H1 (cell line): ENCODE measurements around the gene B3GALNT1. TPM values are rescaled to one million over a fixed set of nuclear protein-coding genes. Genes with fewer than 3 reads are reported as not detected.

Source experiments
- CTCF ChIA-PET: fragments of 300-600 bp; sonication (Branson Sonifier 250); formaldehyde crosslinking; loops from one replicate; lab custom pipeline; 2021; ENCODE audit not compliant: partially characterized antibody; lab: Charles Lee
- POLR2A ChIA-PET: fragments of 300-600 bp; sonication (Branson Sonifier 250); formaldehyde crosslinking; loops from one replicate; lab custom pipeline; 2021; ENCODE audit warnings: inconsistent platforms; ENCODE audit not compliant: partially characterized antibody; lab: Charles Lee
- DNase-seq, 2 experiments: peaks; one replicate each; pipeline versions ENCODE4 v3.0.0 to v3.0.0-alpha.2; 2010 to 2022; ENCODE audit warnings: low spot score in 2 of 2, low read depth in 1 of 2, mixed read lengths in 1 of 2
- FAIRE-seq: peaks from 2 replicates; lab custom pipeline; 2011; peaks lifted over from hg19 to GRCh38; lab: Jason Lieb, UNC
- H2AFZ ChIP-seq: 2 replicates; pipeline ENCODE4 v1.8.1; 2012; ENCODE audit warnings: low read length, inconsistent platforms
- H2AK5ac ChIP-seq: 2 replicates; pipeline ENCODE4 v1.6.1; 2013; ENCODE audit warnings: low read depth, low read length
- H2BK120ac ChIP-seq: replicated peaks from 2 replicates; pipeline ENCODE3; 2013; ENCODE audit warnings: low read depth, low read length, inconsistent platforms
- H2BK12ac ChIP-seq: 2 replicates; pipeline ENCODE4 v1.6.1; 2013; ENCODE audit warnings: low read depth, low read length
- H2BK15ac ChIP-seq: 2 replicates; pipeline ENCODE4 v1.6.1; 2013; ENCODE audit warnings: low read length
- H2BK20ac ChIP-seq: 2 replicates; pipeline ENCODE4 v1.6.1; 2013; ENCODE audit warnings: low read length
- H2BK5ac ChIP-seq: 2 replicates; pipeline ENCODE4 v1.6.1; 2013; ENCODE audit warnings: low read depth, low read length
- H3K14ac ChIP-seq: 2 replicates; pipeline ENCODE4 v1.6.1; 2013; ENCODE audit warnings: inconsistent platforms; ENCODE audit not compliant: insufficient read length
- H3K18ac ChIP-seq: 2 replicates; pipeline ENCODE4 v1.6.1; 2013; ENCODE audit warnings: low read length; ENCODE audit errors: extremely low read depth
- H3K23ac ChIP-seq: 2 replicates; pipeline ENCODE4 v1.6.1; 2013; ENCODE audit warnings: inconsistent platforms; ENCODE audit not compliant: insufficient read length
- H3K23me2 ChIP-seq: 2 replicates; pipeline ENCODE4 v1.6.1; 2013; ENCODE audit warnings: low read depth, low read length
- H3K27ac ChIP-seq: 2 replicates; pipeline ENCODE4 v1.6.1; 2011; ENCODE audit warnings: low read depth, low read length, inconsistent platforms
- H3K27me3 ChIP-seq, 4 experiments: replicated peaks in 1 of 4; 1 replicate in 1 of 4; 2 replicates in 3 of 4; pipeline versions ENCODE4 v1.6.1 to v1.8.1; 2011 to 2013; ENCODE audit warnings: low read length in 3 of 4, mild to moderate bottlenecking in 3 of 4, inconsistent platforms in 2 of 4, mixed read lengths in 2 of 4, moderate library complexity in 1 of 4; ENCODE audit not compliant: control insufficient read depth in 3 of 4, insufficient read depth in 3 of 4; ENCODE audit errors: extremely low read depth in 1 of 4
- H3K36me3 ChIP-seq, 4 experiments: 2 replicates each; pipeline versions ENCODE4 v1.6.1 to v1.8.1; 2011 to 2013; ENCODE audit warnings: mild to moderate bottlenecking in 4 of 4, low read length in 3 of 4, moderate library complexity in 2 of 4, control low read depth in 1 of 4, inconsistent platforms in 1 of 4; ENCODE audit not compliant: insufficient read depth in 4 of 4, control insufficient read depth in 2 of 4
- H3K4ac ChIP-seq: replicated peaks from 2 replicates; pipeline ENCODE3; 2013; ENCODE audit warnings: low read length, low read depth, mixed read lengths, inconsistent platforms; ENCODE audit not compliant: insufficient read length
- H3K4me1 ChIP-seq, 4 experiments: replicated peaks in 1 of 4; 1 replicate in 1 of 4; 2 replicates in 3 of 4; pipeline versions ENCODE4 v1.6.1 to v1.8.1; 2011 to 2013; ENCODE audit warnings: low read length in 3 of 4, inconsistent platforms in 2 of 4, mixed read lengths in 1 of 4; ENCODE audit not compliant: insufficient read depth in 4 of 4, control insufficient read depth in 3 of 4
- H3K4me2 ChIP-seq, 2 experiments: 2 replicates each; pipeline versions ENCODE4 v1.6.1 to v1.8.1; 2011 to 2013; ENCODE audit warnings: low read depth in 2 of 2, low read length in 2 of 2, control low read depth in 1 of 2, inconsistent platforms in 1 of 2, mild to moderate bottlenecking in 1 of 2; ENCODE audit not compliant: insufficient read depth in 1 of 2
- H3K4me3 ChIP-seq, 4 experiments: fragments of 200-600, 300-600 bp in 1 of 4; sonication (generic), shearing (Covaris generic), sonication (Bioruptor Twin) in 1 of 4; 2 replicates each; pipeline versions ENCODE4 v1.5.1 to v1.8.1; 2011 to 2016; ENCODE audit warnings: low read length in 4 of 4, low read depth in 3 of 4, control low read depth in 2 of 4, inconsistent platforms in 2 of 4, mild to moderate bottlenecking in 2 of 4, mixed read lengths in 1 of 4, moderate library complexity in 1 of 4; ENCODE audit not compliant: insufficient read depth in 2 of 4; ENCODE audit errors: extremely low read depth in 1 of 4
- H3K56ac ChIP-seq: replicated peaks from 2 replicates; pipeline ENCODE3; 2013; ENCODE audit warnings: low read depth, mild to moderate bottlenecking, mixed read lengths, low read length, inconsistent platforms; ENCODE audit not compliant: insufficient read length
- H3K79me1 ChIP-seq: 2 replicates; pipeline ENCODE4 v1.6.1; 2013; ENCODE audit warnings: low read depth, low read length, control low read depth
- H3K79me2 ChIP-seq, 2 experiments: 2 replicates each; pipeline versions ENCODE4 v1.6.1 to v1.8.1; 2012 to 2013; ENCODE audit warnings: low read length in 2 of 2, mild to moderate bottlenecking in 2 of 2, inconsistent platforms in 1 of 2; ENCODE audit not compliant: insufficient read depth in 2 of 2, control insufficient read depth in 1 of 2
- H3K9ac ChIP-seq, 4 experiments: replicated peaks in 1 of 4; 1 replicate in 1 of 4; 2 replicates in 3 of 4; pipeline versions ENCODE4 v1.6.1 to v1.8.1; 2011 to 2013; ENCODE audit warnings: low read depth in 3 of 4, low read length in 3 of 4, control low read depth in 2 of 4, mild to moderate bottlenecking in 2 of 4, moderate library complexity in 2 of 4, inconsistent platforms in 1 of 4; ENCODE audit errors: extremely low read depth in 1 of 4
- H3K9me3 ChIP-seq, 2 experiments: 2 replicates each; pipeline versions ENCODE4 v1.6.1 to v1.8.1; 2012 to 2013; ENCODE audit warnings: mild to moderate bottlenecking in 2 of 2, moderate library complexity in 2 of 2, control low read depth in 1 of 2, inconsistent platforms in 1 of 2, low read depth in 1 of 2, low read length in 1 of 2, mixed read lengths in 1 of 2; ENCODE audit not compliant: insufficient read depth in 2 of 2
- H4K20me1 ChIP-seq, 2 experiments: replicated peaks in 1 of 2; 2 replicates each; pipeline versions ENCODE3 to v1.8.1; 2011 to 2013; ENCODE audit warnings: inconsistent platforms in 2 of 2, low read length in 2 of 2, mild to moderate bottlenecking in 1 of 2; ENCODE audit not compliant: insufficient read depth in 2 of 2, control insufficient read depth in 1 of 2
- H4K5ac ChIP-seq: 2 replicates; pipeline ENCODE4 v1.6.1; 2013; ENCODE audit warnings: low read length, low read depth, mixed read lengths, inconsistent platforms; ENCODE audit not compliant: insufficient read length
- H4K8ac ChIP-seq: 2 replicates; pipeline ENCODE4 v1.8.0; 2013; ENCODE audit warnings: mild to moderate bottlenecking, moderate library complexity, low read length, inconsistent platforms; ENCODE audit not compliant: insufficient read depth; ENCODE audit errors: extremely low read depth
- H4K91ac ChIP-seq: replicated peaks from 2 replicates; pipeline ENCODE3; 2013; ENCODE audit warnings: low read length, mixed read lengths, inconsistent platforms; ENCODE audit not compliant: insufficient read length
- BRCA1 ChIP-seq: IDR thresholded peaks from 2 replicates; pipeline ENCODE4 v1.6.1; 2012; ENCODE audit warnings: low read depth, low read length, improper control_type of control experiment
- CBX8 ChIP-seq: fragments of 300-800, 300-1000 bp; sonication (generic); IDR thresholded peaks from 2 replicates; pipeline ENCODE4 v1.7.1; 2016; ENCODE audit warnings: low read depth, low read length, borderline replicate concordance
- FOSL1 ChIP-seq: IDR thresholded peaks from 2 replicates; pipeline ENCODE4 v1.6.1; 2011; ENCODE audit warnings: mild to moderate bottlenecking, low read depth, low read length, moderate library complexity; ENCODE audit not compliant: insufficient read depth
- HDAC2 ChIP-seq, 2 experiments: fragments of 300-600 bp in 1 of 2; sonication (generic) in 1 of 2; IDR thresholded peaks; 2 replicates each; pipeline ENCODE4 v1.6.1; 2011 to 2012; ENCODE audit warnings: low read depth in 2 of 2, low read length in 2 of 2, mild to moderate bottlenecking in 2 of 2, moderate library complexity in 2 of 2, borderline replicate concordance in 1 of 2, inconsistent platforms in 1 of 2
- NRF1 ChIP-seq: IDR thresholded peaks from 2 replicates; pipeline ENCODE4 v1.6.1; 2011; ENCODE audit warnings: mild to moderate bottlenecking, low read depth, low read length, improper control_type of control experiment
- RBBP5 ChIP-seq: IDR thresholded peaks from 2 replicates; pipeline ENCODE4 v1.7.1; 2012; ENCODE audit warnings: low read depth, mild to moderate bottlenecking, inconsistent platforms, low read length, moderate library complexity, borderline replicate concordance
- SAP30 ChIP-seq: fragments of 300-600 bp; sonication (generic); IDR thresholded peaks from 2 replicates; pipeline ENCODE4 v1.7.1; 2012; ENCODE audit warnings: low read length, moderate library complexity, mild to moderate bottlenecking, inconsistent platforms; ENCODE audit not compliant: insufficient read depth, insufficient replicate concordance
- TEAD4 ChIP-seq: IDR thresholded peaks from 2 replicates; pipeline ENCODE4 v1.6.1; 2012; ENCODE audit warnings: low read depth, low read length, inconsistent platforms, mixed read lengths
- ZNF274 ChIP-seq: IDR thresholded peaks from 2 replicates; pipeline ENCODE4 v1.7.0; 2012; ENCODE audit warnings: low read length, borderline replicate concordance; ENCODE audit errors: extremely low read depth
- WGBS, 2 experiments: shearing (Covaris generic) in 1 of 2; methylation state at CpG; one replicate each; pipeline versions ENCODE4 v1.1.6 to v1.1.7; 2013 to 2015; ENCODE audit warnings: low lambda C conversion rate in 2 of 2, mixed read lengths in 2 of 2, inconsistent platforms in 1 of 2, low coverage in 1 of 2, missing lambda C conversion rate in 1 of 2; ENCODE audit not compliant: insufficient replicate concordance in 2 of 2, insufficient coverage in 1 of 2, insufficient read length in 1 of 2; ENCODE audit errors: extremely low coverage in 1 of 2, missing lambda C conversion rate in 1 of 2; 5-methylcytosine and 5-hydroxymethylcytosine counted together
- polyA plus RNA-seq, 7 experiments: library from polyadenylated mRNA; depleted of rRNA in 3 of 7; stranded (reverse) in 5 of 7; unstranded in 2 of 7; fragments of >200 nt in 5 of 7; fragments of 200-250 nt in 2 of 7; gene quantifications; 1 replicate in 5 of 7; 2 replicates in 1 of 7; 4 replicates in 1 of 7; pipeline versions ENCODE4 v1.2.1 to v1.2.3, GENCODE V29; 2011 to 2013; ENCODE audit warnings: missing spikeins in 2 of 7, mixed read lengths in 2 of 7
- total RNA-seq: library from RNA; stranded (reverse); fragmentation: NEBNext Ultra II Directional; extraction: Animal tissue kit (Norgen Biotek cat#: 25700); gene quantifications from 2 replicates; pipeline ENCODE4 v1.2.1, GENCODE V29; 2021
- TF ChIP-seq, protein P1 (sequence below): IDR thresholded peaks from 2 replicates; pipeline ENCODE4 v1.6.1; 2012; ENCODE audit warnings: inconsistent platforms
- TF ChIP-seq, protein P2 (sequence below): IDR thresholded peaks from 2 replicates; pipeline ENCODE4 v1.6.1; 2012; ENCODE audit warnings: low read length, inconsistent platforms

Gene B3GALNT1
- total and polyA plus RNA-seq, 2 of the 8 experiments (the other 6 are each of a cell fraction or from before 2014, with no cell fraction given), result 5.0 to 8.1 TPM

DNA sequence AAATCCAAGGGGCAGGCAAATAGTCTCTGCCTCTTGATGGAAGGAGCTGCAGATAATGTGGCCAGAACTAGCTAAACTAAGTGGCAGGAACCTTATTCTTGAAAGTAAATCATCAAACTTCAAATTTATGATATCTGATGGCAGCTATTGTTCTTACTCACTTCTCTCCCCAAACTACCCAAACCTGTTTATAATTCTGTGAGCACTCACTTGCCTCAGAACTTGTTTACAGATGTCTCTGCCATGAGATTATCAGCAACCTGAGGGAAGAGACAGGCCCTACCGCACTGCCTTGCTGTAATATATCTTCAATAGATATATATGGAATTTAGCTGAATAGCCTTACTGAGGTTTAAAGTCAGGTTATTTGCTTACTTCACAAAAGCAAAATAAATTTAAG, 2.2 kb upstream of the B3GALNT1 start:
- Histone ChIP-seq H3K4me1 (no peaks in the 10 kb centered on the region), H3K27ac (no peak overlapping the region), H2AFZ (no peak overlapping the region), H2BK20ac (no peak overlapping the region), H3K79me1 (no peaks in the 10 kb centered on the region), H3K23ac (no peak overlapping the region), H4K20me1 (no peaks in the 10 kb centered on the region), H3K79me2 (no peaks in the 10 kb centered on the region), H3K27me3 (peaks cover 3 to 24% (median 12%) of the 10 kb centered on the region in 4 experiments), H2BK15ac (no peak overlapping the region), H3K4me2 (no peak overlapping the region), H3K23me2 (peaks cover 5% of the 10 kb centered on the region; the same call in 1 of the 2 replicates), H3K14ac (no peak overlapping the region), H3K9ac (no peak overlapping the region), H3K18ac (no peak overlapping the region), H3K9me3 (no peaks in the 10 kb centered on the region), H3K4me3 (no peak overlapping the region), H3K56ac (no peak overlapping the region), H2AK5ac (no peak overlapping the region), H3K36me3 (no peaks in the 10 kb centered on the region), H2BK5ac (no peak overlapping the region), H4K8ac (no peak overlapping the region), H2BK12ac (no peak overlapping the region), H3K4ac (no peak overlapping the region), H4K91ac (no peak overlapping the region), H2BK120ac (no peak overlapping the region), H4K5ac (no peak overlapping the region)
- 100% methylated on average over 1 of the region's 1 CpG; no CpG with 5 or more reads in 1 of the 2 experiments for WGBS, 2 experiments
- POLR2A ChIA-PET, result interaction anchor here (0.6 to 1.3 kb wide), 2 partner anchors 25 to 114 kb away, joined by 3 read pairs; partner anchors contain the start of gene NMD3
- CTCF ChIA-PET, result interaction anchor here (0.9 to 5.9 kb wide), 4 partner anchors 11 to 151 kb away, joined by 3 to 48 read pairs (median 4); no protein-coding TSS in a partner anchor
- no peak for DNase-seq
- no peak for FAIRE-seq
- TF ChIP-seq CBX8, result no peak
- TF ChIP-seq, protein P1, sequence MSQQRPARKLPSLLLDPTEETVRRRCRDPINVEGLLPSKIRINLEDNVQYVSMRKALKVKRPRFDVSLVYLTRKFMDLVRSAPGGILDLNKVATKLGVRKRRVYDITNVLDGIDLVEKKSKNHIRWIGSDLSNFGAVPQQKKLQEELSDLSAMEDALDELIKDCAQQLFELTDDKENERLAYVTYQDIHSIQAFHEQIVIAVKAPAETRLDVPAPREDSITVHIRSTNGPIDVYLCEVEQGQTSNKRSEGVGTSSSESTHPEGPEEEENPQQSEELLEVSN, result no peak
- no peak for TF ChIP-seq HDAC2 (IDR thresholded peaks at IDR 0.05; ENCODE audit: borderline replicate concordance in 1 of 2, low read depth in 2 of 2, low read length in 2 of 2)
- TF ChIP-seq RBBP5, result no peak
- TF ChIP-seq TEAD4, result no peak
- TF ChIP-seq, protein P2, sequence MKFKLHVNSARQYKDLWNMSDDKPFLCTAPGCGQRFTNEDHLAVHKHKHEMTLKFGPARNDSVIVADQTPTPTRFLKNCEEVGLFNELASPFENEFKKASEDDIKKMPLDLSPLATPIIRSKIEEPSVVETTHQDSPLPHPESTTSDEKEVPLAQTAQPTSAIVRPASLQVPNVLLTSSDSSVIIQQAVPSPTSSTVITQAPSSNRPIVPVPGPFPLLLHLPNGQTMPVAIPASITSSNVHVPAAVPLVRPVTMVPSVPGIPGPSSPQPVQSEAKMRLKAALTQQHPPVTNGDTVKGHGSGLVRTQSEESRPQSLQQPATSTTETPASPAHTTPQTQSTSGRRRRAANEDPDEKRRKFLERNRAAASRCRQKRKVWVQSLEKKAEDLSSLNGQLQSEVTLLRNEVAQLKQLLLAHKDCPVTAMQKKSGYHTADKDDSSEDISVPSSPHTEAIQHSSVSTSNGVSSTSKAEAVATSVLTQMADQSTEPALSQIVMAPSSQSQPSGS, result no peak
- TF ChIP-seq NRF1, result no peak
- TF ChIP-seq FOSL1, result no peak
- no peak for TF ChIP-seq SAP30
- TF ChIP-seq BRCA1, result no peak
- no peak for TF ChIP-seq ZNF274
